Stimulated activated CD4-positive, alpha-beta T cell treated with anti-CD3 and anti-CD28 coated beads, Interleukin-1b, Interleukin-23, amount 100 ng/mL, for 4 hours (primary cell): Measurements from ENCODE around the gene MAP7D1.
"Not testable (repeated sequence)": the region's sequence is repeated elsewhere in the genome, so short reads cannot be mapped to it uniquely, and the experiment has no call there.

Experiments
- DNase-seq, 2 donors: peaks; one replicate each; pipeline ENCODE4 v3.0.0-alpha.2; 2020; ENCODE audit warnings: low read depth in 2 of 2

The MAP7D1 gene

DNA sequence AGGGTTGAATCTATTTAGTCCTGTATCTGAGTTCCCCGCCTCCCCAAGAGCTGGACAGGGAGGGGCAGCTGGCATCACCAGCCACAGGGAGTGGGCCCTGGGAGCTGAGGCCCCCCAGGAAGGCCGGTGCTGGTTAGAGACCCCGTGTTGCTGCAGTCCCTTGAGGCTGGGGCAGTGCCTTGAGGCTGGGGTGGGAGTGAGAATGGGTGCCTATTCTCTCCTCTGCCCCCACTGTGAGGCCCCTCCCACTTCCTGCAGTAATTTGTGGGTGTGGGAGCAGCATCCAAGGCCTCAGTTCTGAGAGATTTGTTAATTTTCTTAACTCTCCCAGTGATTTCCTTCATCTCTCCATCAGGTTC lies 4.1 kb upstream of the MAP7D1 start:
- peak in 1 of 2 donors; percentile 46 for DNase-seq

DNA sequence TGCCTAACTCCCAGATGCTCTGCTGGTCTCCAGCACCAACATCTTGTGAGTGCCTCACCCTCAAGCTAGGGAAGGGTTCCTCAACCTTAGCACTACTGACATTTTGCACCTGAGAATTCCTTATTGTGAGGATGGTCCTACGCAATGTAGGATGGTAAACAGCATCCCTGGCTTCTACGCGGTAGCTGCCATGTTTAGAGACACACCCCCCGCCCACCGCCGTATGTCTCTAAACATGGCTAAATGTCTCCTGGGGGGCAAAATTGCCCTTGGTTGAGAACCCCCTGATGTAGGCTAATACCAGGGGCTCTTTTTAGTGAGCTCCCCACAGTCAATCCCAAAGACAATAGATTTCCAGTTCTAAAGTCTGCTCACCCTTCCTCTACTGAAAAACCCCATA lies 2.5 kb upstream of the MAP7D1 start:
- DNase-seq: no peak

DNA sequence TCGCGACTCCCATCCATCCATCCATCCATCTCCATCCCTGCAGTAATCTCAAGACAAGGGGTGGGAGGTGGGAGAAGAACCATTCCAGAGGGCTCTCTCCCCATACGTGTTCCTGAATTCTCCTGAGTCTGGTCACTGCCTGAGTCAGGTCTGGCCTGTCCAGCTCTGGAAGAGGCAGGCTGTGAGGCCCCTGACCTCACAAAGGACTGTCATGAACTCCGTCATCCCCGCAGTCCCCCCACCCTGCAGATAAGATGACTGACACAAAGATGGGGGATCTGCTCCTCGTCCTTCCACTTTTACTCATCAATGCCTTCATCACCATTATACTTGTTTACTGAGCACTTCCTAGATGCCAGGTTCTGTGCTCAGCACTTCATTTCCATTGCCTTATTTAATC lies 1.6 kb upstream of the MAP7D1 start:
- no peak for DNase-seq

DNA sequence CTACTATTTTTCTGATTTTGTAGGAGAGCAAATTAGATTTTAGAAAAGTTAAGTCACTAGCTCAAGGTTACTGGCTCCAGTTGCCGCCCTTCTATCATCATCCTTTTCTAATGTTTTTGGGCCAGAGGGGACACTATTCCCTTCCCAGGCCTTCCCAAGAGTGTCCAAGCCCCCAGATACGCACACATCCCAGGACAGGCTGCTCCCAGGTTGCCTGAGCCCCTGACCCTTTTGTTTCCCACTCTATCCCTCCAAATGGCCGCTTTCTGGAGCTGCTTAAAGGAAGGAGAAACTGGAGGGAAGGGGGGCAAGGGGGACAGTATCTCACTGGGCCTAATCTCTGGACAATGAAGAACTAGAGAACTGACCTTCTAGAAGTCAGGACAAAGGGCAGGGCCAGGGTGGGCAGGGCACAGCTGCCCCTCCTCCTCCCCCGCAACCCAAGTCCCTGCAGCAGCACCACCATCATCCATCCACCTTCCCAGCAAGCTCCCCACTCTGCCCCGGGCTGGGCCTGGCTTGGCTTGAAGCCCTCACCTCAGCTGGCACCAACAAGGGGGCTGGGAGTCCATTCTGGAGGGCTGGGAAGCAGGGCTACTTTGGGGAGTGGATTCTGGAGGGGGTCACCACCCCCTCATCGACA lies 1.1 kb upstream of the MAP7D1 start:
- no peak for DNase-seq

DNA sequence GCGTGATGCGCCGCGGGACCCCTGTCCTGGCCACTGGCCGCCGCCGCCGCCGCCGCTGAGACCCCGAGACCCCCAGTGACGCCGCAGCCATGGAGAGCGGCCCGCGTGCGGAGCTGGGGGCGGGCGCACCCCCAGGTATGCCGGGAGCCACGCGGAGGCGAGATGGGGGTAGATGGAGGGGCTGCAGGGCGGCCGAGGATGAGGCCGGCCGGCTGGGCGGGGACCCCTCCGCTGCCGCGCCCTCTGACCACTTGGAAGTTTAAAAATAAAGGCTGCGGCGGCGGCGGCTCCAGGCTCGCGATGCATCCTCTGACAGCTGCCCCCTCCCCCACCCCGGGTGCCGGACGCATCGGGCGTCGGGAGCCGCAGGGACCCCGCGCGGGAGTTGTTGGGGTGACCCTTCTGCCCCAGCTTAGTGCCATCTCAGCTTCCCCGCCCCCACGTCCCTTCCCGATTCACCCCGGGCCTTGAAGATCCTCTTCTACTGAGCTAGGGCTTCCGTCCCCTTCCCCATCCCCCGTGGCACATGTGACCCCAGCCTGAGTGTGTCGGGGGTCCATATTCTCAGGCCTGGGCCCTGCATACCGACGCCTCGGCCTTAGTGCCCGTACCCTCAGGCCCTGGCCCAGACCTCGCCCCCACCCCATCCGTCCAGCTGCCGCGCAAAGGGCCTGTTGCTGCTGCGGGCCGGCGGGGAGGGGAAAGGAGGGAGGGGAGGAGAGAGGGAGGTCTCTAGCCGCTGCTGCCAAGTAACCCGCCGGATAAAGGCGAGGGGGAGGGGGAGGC lies 562 bp downstream of the MAP7D1 start:
- DNase-seq: peak in 1 of 2 donors; percentile 53

DNA sequence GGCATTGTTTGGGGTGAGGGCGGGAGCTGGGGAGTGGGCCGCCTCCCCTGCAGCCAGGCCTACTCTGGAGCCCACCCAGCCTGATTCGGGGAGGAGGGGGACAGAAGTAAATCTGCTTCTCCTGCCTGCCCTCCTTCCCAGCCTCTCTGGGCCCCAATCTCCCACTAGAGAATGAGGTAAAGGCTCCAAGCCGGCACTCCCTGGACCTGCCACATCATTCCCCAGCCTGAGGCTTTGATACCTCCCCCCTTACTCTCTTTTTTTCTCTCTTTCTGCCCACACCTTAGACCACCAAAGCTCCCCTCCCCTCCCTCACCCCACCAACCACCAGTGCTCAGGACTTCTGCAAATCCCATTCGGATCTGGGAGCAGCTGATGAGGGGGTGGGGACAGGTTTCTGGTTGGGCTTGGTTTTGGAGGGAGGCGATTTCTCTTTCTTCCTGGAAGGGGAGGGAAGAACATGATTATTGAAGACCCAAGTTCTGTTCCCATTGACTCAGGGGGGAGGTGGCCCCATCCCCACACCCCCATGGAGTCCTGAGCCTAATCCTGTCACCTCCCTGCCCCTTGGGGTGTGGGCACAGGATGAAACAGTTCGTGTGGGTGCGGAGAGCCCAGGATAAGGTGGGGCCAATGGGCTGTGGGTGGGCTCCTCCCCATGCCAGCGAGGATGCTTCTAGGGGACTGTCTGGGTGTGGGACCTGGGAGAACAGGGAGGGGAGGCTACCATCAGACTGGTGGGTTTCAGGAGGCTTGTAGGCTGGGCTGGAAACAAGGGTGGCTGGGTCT lies 1.3 kb downstream of the MAP7D1 start:
- DNase-seq: no peak

DNA sequence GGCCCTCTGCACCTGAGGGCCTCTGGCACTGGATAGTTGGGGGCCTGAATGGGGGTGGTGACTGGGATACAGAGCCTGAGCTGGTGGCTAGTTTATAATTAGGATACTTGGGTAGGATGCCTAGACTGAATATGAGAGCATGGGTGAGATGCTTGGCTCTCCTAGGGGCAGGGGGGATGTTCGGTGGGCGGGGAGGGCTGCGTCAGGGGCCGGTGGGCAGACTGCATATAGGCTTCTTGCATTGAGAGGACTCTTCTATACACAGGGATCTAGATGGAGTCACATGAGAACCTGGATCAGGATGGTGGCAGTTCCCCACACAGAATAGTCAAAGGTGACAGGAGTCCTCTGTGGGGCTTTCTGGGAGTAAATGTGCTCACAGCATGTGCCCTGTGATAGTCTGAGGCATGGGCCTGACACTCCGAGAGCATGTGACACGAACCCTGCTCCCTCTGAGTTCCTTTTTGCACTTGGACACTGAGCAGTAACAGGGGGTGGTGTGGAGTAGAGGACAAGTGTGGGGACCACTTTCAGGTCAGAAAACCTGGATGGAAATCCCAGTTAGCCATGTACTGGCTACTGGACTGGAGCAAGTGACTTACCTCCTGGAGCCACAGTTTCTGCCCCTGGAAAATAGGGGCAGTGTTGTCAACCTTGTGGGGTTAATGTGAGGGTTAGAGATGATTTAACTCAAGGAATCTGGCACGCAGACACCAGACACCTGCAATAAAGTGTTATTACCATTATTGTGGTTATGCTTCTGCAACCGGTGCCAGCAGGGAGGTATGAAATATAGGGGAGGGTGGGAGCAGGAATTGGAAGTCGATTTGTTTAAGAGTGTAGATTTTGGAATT lies 2.2 kb downstream of the MAP7D1 start:
- DNase-seq: no peak

DNA sequence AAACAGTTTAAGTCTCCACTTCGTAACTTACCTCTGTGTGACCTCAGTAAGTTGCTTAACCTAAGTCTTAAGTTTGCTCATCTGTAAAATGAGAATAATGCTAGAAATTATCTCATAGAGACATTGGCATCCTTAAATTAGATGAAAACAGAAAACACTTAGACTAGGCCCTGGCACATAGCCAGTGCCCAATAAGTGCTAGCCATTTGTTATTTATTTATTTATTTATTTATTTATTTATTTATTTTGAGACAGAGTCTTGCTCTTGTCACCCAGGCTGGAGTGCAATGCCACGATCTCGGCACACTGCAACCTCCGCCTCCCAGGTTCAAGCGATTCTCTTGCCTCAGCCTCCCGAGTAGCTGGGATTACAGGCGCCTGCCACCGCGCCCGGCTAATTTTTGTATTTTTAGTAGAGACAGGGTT lies 2.9 kb downstream of the MAP7D1 start:
- DNase-seq: not testable (repeated sequence)

DNA sequence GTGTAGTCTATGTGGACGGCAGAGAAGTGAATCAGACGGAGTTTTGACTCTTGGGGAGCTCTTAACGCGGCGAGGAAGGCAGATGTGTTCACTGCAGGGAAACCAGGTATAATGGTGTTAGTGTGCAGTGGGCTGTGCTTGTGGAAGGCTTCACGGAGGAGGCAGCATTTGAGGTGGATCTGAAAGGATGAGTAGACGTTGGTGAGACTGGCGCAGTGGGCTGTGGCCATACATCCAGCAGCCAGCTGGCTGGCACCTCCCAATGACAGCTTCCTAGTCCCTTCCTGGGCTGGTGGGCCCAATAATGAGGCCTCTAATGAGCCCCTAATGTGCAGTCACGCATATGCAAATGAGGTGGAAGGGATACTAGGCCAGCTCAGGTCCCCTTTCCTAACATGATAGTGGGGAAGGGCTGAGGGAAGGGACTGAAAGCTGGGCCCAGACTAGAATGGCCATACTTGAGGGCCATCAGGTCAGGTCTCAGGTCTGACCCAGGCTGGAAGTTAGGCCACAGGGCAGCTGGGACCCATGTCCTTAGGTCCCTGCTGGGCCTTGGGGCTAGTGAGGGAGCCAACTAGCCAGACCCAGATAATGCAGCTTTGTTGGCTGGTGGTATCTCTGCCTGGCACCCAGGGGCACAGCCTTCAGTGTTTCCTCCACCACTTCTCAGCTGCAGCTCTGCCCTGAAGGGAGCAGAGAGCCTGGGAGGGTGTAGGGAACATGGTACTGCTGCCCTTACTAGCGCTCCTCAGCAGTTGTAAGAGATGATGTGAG lies 3.8 kb downstream of the MAP7D1 start:
- DNase-seq: no peak

DNA sequence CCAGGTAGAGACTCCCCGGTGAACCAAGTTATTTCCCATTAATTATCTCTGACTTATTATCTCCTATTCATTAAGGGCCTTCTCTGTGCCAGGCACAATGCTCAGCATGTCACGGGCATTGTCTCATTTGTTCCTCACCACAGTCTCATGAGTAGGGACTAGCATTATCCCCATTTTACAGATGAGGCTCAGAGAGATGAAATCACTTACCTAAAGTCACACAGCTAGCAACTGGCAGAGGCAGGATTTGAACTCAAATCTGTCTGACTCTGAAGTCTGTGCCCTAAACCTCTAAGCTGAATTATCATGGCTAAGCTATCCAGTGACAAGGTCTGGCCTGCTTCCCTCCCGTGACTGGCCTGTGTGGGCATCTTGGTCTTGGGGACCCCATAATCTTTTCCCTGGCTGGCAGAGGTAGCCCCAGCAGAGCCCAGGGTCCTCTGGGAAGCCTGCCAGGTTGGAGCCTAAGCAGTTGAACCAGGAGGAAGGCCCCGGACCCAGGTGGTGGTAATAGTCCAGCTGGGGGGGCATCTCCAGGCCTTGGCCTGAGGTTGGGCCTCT lies 4.5 kb downstream of the MAP7D1 start:
- no peak for DNase-seq

DNA sequence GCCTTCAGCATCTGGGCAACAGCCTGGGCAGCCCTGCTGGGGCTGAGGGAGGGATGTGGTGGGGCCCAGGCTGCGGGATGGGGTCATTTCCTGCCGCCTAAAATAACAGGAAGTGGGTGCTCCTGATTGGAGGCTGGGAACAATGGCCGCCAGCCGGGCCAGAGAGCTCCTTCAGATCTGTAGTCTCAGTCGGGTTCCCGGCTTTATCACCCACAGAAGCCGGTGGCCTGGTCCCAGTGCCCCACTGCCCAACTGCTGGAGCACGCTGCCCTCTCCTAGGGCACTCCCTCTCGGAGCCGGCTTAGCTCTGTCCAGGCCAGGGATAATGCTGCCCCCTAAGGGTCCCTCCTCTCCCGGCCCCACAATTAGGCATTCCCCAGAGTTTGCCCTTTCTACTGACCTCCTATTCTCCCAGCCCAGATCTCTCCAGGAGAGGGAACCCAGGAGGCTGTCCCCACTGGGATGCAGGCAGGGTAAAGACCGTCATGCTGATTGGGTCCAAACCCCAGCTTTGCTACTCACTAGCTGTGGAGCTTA lies 5.1 kb downstream of the MAP7D1 start:
- peak in 1 of 2 donors; percentile 36 for DNase-seq

DNA sequence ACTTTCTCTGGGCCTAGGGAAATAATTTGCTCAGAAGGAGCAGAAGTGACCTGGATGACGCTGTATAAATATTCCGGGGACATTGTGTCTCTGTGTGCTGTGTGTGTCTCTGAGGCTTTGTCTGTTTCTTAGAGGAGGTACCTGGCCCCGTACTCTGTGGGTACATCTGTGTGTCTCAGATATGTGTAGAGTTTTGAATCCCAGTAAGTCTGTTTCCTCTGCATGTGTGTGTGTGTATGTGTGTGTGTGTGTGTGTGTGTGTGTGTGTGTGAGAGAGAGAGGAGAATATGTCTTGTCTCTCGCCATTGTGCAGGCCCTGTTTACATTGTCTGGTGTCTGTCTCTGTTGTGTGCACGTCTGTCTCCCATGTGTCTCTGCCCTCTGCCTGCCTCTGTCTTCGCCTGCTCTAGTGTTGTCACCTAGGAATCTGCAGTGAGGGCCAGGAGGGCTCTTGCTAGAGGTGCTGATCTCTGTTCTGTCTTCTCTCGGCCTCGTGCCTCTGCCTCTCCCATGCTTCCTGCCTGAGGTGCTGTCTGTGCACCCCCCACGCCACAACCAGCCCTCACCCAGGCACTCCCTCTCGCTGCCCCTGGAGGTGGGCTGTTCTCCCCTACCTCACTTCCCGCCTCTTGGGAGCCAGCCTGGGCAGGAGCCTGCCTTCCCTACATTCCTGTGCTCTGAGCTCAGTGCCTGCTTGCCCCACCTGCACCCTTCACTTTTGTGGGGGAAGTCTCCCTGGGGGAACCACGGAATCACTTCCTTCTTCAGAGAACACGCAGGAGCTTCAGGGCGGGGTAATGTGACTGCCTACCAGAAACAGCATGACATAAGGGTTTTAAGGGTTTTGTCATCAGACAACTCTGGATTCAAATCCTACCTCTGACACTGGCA lies 5.9 kb downstream of the MAP7D1 start:
- DNase-seq: no peak

DNA sequence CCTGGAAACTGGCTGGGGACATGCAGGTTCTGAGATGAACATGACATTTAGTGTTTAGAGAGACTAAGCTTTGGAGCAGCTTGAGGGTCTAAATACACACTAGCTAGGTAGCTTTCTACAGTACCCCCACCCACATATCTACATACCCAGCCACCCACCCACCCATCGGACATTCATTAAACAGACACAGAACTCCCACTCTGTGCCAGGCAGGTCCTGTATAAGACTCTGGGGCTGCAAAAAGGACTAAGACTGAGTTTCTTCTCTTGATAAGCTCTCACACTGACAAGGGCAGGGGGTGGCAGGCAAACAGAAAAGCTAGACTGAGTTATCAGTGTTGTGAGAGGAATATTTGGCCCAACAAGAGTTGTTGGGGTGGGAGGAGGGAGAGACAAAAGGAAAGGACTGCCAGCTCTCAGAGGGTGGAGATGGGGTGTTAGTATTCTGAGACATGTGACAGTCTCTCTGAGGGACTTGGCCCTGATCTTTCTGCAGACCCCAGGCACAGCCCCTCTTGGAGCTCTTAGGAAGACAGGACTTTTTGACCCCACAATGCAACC lies 6.8 kb downstream of the MAP7D1 start:
- no peak for DNase-seq

DNA sequence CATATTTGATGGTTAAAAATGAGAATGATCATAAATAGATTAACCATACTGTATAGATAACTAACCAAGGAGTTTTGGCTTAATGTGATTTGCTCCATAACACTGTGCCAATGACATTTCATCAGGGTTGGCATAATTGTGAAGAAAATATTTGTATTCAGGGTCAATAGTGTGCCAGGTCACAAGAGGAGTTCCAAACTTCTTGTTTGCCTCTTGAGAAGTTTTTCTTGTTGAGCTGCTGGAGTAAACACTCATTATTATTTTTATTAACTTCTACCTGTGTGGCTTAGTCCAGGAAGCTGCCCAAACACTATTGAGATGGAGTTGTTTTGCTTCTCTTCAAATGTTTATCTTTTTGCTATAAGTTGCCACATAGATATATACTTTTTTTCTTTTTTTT lies 7.5 kb downstream of the MAP7D1 start:
- no peak for DNase-seq

DNA sequence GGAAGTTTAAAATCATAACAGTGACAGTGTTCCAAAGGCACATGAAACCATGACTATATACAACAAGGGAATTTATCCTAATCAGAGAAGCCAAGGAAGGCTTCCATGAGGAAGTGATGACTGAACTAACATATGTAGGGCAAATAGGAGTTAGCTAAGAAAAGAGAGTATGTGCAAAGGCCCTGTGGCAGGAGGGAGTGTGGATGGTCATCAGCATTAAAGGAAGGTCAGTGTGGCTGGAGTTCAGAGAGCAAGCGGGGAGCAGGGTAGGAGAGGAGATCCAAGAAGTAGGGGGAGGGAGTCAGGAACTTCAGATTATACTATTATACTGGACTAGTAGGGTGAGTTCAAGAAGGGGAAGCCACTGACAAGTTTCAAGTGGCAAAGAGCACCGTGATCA lies 8.4 kb downstream of the MAP7D1 start:
- no peak for DNase-seq

DNA sequence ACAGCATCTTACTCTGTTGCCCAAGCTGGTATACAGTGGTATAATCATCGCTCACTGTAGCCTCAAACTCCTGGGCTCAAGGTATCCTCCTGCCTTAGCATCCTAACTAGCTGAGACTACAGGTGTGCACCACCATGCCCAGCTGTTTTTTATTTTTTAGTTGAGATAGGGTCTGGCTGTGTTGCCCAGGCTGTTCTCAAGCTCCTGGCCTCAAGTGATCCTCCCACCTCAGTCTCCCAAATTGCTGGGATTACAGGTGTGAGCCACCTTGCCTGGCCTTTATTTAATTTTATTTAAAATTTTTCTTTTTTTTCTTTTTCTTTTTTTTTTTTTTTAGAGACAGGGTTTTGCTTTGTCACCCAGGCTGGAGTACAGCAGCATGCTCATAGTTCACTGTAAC lies 9.2 kb downstream of the MAP7D1 start:
- DNase-seq: no peak

DNA sequence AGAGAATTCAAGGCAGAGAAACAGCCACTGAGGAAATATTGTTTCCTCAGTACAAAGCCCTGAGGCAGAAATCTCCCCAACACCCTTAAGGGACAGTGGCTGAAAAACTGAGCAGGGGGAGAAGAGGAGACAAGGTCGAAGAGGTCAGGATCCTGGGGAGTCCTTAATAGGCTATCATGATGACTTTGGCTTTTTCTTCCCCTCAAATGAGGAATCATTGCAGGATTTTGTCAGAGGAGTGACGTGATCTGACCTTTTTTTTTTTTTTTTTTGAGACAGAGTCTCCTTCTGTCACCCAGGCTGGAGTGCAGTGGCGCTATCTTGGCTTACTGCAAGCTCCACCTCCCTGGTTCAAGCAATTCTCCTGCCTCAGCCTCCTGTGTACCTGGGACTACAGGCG lies 10.2 kb downstream of the MAP7D1 start:
- DNase-seq: no peak

DNA sequence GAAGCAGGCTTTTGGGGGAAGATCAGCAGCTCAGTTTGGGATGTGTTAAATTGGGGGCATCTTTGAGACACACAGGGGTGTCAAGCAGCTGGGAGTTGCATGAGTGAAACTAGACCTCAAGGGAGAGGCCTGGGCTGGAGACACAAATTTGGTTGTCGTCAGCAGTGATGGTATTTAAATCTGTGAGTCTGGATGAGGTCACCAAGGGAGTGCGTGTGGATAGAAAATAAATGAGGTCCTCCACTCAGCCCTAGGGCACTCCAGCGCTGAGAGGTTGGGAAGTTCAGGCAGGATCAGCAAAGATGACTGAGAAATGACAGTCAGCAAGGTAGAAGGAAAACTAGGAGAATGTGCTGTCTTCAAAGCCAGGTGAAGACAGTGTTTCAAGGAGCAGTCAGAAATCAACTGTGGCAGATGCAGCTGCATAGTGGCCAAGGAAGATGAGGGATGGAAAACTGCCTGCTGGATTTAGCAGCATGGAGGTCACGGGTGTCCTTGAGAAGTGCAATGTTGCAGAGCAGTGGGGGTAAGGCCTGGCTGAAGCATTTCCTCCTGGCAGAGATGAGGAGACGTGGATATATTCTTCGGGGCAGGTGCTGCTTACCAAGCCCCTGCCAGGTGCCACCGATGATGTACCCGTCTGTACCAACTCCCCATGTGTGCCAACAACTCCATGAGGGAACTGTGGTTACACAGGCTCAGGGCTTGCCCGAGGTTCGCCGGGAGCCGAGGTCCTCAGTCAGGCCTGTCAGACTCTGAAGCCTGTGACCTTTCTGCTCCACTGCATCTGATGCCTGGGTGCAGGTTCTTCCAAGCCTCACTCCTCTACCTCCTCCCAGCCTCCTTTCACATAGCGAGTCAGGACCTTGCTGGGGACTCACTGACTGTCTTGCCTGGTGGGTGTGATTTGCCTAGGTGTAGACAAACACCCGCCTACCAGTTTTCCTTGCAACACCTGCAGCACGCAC lies 11.3 kb downstream of the MAP7D1 start:
- DNase-seq: no peak
